Raji (cell line): Measurements from ENCODE around the gene SNX2.

Experiments used
- POLR2A ChIP-seq: IDR thresholded peaks from 2 replicates; pipeline ENCODE4 v1.6.1; 2011; ENCODE audit warnings: low read depth, low read length, control low read depth; ENCODE audit not compliant: insufficient read depth

The SNX2 gene, protein sequence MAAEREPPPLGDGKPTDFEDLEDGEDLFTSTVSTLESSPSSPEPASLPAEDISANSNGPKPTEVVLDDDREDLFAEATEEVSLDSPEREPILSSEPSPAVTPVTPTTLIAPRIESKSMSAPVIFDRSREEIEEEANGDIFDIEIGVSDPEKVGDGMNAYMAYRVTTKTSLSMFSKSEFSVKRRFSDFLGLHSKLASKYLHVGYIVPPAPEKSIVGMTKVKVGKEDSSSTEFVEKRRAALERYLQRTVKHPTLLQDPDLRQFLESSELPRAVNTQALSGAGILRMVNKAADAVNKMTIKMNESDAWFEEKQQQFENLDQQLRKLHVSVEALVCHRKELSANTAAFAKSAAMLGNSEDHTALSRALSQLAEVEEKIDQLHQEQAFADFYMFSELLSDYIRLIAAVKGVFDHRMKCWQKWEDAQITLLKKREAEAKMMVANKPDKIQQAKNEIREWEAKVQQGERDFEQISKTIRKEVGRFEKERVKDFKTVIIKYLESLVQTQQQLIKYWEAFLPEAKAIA

DNA sequence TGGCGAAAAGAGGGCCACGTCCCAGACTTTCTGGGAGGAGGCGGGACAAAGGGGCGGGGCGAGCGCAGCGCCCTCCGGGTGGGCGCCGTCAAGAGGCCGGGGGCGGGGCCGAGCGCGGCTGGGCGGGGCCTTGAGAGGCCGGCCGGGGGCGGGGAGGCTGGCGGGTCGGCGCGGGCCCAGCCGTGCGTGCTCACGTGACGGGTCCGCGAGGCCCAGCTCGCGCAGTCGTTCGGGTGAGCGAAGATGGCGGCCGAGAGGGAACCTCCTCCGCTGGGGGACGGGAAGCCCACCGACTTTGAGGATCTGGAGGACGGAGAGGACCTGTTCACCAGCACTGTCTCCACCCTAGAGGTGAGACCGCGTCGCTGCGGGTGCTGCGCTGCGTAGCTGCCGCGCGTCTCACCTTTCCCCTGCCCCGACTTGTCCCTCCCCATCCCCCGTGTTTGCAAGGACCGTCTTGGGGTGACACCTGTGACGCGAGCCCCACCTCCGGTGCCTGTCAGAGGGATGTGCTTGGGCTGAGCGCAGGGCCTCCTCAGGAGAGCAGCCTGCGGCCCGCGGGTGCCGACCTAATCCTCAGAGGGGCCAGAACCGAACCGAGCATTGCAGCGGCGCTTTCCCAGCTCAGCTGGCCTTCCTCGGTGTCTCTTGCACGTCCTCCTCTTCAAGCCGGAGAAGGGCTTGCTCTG, at the start of gene SNX2:
Gene SNX2, plus strand, starts transcription at position 220 of the 689 bp plus-strand sequence. Its CDS starts 24 bp downstream, at position 244.
- TF ChIP-seq POLR2A, result peak; percentile 89

DNA sequence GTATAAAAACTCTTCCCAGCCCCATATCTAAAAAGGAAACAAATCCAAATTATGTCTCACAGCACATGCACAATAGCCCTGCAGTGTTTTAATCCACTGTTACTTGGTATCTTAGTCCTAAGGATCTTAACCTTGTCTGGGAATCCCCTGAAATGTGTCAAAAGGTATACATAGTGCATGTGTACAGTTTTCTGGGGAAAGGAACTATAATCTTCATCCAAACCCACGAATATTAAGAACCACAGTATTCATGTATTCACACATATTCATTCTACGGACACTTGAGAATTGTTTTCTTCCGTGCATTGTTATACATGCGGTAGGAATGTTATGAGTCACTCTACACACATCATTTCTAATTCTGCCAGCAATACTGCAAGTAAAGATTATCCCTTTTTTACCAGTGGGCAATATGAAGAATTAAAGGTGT, 47.8 kb upstream of the SNX2 start:
- no peak for TF ChIP-seq POLR2A

DNA sequence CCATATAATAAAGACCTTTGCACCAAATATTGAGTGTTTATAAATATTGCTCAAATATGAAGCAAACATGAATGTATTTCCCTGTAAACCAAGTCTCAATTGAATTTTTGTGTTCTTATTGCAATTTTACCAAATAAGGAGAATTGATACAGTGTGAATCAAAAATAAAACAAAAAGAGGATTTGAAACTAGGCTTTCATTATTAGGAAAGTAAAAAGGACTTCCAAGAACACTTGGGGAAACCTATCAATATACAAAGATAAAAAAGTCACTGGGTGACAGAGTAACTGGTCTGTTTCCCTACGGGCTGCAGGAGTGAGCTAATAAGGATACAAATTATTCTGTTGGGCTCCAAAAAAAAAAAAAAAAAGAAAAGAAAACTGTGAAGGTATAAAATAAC, 44.8 kb upstream of the SNX2 start:
- TF ChIP-seq POLR2A, result no peak

DNA sequence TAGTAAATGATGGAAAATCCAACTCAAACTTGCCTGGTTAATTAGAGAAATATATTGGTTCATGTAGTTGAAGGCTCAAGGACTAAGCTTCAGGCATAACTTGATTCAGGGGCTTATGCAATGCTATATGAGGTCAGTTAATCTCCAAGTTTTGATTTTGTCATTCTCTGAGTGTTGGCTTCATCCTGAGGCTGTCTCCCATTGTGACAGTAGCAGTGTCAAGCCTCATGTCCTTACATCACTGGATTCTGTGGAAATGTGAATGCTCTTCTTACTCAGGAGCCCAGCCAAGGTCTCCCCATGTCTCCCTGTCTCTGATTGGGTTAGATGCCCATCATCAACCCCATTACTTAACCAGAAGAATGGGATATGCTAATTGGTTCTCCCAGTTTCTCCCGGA, 44.4 kb upstream of the SNX2 start:
- TF ChIP-seq POLR2A, result no peak

DNA sequence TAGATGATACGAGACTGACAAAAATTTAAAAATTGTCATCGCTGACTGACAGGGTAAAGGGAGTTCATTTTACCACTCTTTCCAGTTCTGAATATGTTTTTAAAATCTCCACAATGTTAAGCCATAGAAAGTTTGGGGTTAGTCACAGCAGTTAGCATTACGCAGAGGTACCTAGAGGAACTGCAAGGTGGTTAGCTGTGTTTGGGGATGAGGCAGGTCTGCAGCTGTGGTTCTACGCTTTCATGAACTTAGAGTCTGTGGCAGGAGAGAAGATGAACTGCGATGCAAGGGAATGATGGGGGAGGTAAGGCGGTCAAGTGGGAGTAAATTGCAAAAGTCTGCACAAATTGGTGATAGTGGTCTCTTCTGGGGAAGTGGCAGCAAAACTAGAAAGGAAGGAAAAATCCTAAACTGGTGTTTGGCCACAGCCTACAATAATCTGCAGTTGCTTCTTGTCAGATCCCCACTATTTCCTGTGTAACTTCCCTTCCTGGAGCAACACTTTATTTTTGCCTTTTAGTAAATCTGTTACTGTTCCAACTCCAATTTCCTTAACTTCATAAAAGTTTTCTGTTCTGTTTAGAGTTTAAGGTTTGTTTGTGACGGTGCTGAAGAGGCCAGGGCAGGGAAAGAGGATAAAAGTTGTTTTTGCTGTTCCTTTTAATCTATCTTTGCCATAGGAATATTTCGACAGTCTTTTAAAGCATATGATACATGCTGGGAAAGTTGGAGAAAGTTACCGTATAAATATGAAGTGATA, 38.6 kb upstream of the SNX2 start:
- TF ChIP-seq POLR2A, result no peak

DNA sequence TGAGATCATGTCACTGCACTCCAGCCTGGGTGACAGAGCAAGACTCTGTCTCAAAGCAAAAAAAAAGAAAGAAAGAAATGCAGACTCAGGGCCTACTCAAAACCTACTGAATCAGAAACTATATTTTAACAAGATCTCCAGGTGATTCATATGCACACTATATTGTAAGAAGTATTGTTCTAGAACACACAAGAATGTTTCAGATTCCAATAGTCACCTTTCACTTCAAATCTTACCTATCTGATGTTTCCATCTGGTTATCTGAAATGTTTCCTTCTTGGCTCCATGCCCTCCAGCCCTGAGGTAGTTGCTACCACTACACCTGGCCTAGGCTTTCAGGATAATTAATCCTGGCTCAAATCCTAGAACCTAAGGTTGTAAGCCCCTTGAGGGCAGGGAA, 36.8 kb upstream of the SNX2 start:
- no peak for TF ChIP-seq POLR2A

DNA sequence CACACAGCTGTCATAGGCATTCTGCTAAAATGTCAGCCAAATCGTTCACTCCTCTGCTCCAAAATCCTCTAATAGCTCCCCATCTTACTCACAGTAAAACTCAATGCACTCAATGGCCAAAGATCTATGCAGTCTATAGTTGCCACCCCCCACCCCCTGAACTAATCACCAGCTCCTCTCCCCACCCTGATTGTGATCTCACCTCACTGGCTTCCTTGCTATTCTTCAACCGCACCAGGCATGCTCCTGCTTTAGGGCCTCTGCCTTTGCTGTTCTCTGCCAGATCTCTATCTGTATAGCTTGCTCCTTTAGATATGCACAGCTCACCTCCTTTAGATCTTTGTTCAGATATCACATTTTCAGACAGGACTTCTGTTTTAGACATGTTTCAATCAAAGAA, 33.2 kb upstream of the SNX2 start:
- TF ChIP-seq POLR2A, result no peak

DNA sequence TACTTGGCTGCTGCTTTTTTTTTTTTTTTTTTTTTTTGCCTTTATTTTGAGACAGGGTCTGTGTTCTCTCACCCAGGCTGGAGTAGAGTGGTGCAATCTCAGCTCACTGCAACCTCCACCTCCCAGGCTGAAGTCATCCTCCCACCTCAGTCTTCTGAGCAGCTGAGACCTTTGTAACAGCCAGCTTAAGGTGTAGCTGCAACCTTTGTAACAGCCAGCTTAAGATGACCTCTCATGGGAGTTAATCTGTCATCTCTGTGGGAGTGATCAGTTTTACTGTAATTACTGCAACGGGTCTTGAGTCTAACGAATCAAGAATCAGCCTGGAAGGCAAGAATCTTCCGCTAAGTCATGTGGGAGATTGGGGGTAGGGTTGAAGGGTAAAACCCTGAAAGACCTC, 31.6 kb upstream of the SNX2 start:
- no peak for TF ChIP-seq POLR2A

DNA sequence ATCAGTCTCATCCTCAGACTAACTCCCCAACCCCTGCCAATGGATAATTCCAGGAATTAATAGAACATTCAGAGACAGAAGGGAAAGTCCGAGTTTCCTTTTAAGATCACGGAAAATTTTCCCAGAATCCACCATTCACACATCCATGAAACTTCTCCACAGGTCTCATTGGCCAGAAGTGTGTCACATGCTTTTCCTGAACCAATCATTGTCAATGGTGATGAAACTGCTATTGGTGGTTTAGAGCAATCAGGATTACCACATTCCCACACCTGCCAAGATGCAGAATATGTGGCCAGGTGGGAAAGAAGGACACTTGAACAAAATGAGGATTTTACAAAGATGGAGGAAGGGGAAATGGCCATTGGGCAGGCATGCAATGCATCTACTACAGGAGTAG, 29.3 kb upstream of the SNX2 start:
- TF ChIP-seq POLR2A, result no peak

DNA sequence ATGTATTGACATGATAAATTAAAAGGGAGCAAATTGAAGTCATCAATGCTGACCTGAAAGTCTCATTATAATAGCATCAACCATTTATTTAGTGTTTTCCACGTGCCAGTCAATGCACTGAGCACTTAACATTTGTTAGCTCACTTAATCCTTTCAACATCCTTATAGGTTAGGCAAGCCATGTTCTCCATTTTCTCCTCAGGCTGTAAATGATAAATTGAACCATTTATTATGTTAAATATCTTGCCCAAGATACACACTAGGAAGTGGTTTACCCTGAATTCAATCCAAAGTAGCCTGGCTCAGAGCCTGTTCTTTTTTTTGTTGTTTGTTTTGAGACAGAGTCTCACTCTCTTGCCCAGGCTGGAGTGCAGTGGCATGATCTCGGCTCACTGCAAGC, 25.0 kb upstream of the SNX2 start:
- TF ChIP-seq POLR2A, result no peak

DNA sequence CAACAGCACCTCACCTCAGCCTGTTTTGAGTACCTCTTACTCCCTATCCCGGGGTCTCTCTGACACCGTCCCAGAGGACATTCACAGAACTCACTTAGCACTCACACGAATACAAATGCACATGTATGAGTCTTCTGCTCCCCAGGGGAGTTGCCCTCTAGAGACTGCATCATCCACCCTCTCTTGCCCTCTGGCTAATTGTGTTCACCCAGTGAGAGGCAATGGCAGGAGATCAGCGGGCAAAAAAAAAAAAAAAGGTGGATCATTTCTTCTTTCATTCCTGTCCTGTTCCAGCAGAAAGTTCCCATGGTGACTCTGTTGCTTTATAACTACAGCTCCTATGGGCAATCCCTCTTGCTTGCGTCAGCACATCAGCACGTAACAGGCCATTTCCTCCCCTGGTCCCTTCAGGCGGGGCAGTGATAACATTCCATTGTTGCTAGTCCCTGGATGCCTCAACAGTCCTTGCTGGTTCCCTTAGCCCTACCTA, 23.5 kb upstream of the SNX2 start:
- no peak for TF ChIP-seq POLR2A

DNA sequence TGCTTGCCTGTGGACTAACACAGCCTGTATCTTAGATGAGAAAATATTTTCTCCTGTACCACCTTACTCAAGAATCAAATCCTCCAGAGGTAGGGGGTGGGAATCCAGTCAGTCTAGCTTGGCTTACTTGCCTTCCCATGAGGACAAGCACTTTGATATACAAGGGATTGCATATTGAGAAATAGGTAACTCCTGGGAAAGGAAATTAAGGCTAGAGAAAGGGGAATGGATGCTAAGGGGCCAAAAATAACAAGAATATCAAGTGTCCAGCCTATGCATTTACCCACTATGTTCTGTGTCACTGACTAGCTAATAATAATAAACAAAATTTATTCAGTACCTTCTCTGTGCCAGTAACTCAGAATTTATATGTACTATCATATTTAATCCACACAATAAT, 21.4 kb upstream of the SNX2 start:
- no peak for TF ChIP-seq POLR2A

DNA sequence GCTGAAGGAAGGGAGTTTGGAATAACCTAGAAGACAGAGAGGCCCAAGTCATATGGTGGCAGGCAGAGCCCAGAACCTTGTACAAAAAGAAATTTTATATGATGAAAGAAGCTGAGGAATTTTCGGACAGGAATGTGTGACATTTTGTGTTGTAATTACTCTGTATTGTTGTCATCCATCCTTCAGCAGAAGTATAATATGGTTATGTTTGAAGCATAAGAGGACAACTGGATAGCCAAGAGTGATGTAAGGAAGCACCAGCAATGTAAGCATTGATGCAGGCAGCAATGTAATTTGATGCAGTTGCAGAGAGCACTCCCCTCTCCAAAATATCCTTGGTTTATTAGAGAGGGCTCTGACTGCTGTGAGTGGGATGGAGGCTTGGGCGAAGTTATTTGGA, 19.1 kb upstream of the SNX2 start:
- TF ChIP-seq POLR2A, result no peak

DNA sequence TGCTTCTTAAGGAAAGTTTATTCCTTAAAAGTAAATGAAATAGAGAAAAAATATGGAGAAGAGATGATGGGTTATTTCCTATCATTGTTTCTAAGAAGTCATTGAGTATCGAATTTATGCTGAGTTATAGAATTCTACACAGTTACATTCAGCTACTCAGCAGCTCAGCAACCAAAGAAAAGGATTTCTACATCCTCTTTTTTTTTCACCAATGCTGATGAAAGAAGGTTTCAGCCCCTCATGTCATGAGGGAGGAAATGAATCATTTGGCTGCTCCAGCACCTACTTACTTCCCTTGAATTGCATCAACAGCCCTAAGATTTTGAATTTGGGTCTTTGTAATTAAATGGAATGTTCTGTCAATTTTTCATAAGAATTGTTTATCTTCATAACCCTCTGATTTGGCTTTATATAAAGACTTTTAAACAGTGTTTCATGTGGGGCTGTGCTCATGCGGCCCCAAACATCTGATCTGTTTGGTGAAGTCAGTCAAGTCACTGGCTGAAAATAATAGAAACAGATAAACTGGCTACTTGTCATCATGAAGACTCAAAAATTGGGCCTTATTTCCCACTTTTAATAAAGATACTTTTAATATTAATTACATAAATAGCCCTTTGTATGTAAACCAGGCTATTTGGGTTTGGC, 18.5 kb upstream of the SNX2 start:
- no peak for TF ChIP-seq POLR2A

DNA sequence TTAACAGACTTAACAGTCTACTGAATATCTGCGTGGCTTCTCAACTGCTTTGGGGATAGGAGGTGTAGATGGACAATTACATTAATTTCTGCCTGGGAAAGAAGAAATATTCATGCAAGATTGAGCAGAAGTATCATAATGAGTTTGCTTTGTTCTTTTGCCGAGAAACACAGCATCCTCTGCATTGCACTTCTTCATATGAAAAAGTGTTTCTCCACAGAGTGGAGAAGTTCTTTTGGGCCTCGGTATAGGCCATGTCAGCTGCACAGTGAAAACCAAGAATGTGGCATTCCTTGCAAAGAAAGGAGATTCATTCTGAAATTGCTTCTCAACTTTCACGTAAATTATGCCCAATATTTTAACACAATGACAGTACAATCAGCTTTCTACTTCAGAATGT, 17.6 kb upstream of the SNX2 start:
- TF ChIP-seq POLR2A, result no peak
